ENCODE data around the gene FOLR3.

The FOLR3 gene

GRCh38 chr11:72102946-72103753, 32.4 kb upstream of the FOLR3 start, which contains the start of gene LAMTOR1:
Gene LAMTOR1 (minus strand): TSS chr11:72103297. CDS start chr11:72103224, 73 bp downstream.
- no peak for TF ChIP-seq CTCF (IDR thresholded peaks at IDR 0.05; ENCODE audit: extremely low read depth, missing control alignments)
- DNase-seq (ENCODE audit: low spot score) = peak; percentile 95

DNA sequence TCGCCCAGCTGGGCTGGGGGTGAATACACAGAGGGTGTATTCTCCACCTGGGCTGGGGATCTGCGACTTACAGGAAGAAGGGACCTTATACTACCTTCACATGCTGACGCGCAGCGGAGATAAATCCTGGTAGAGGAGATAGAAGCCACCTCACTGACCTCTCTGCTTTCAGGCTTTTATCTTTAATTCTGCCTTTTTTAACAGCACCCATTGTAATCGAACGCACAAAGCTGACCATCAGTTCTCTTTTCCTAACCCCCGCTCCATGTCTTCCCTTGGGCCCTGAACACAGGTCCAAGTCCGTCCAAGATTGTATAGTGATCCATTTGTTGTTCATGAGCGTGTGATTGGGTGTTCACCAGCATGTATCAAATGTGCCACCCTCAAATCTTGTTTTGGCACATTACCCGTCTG, 31.8 kb upstream of the FOLR3 start:
- TF ChIP-seq CTCF (IDR thresholded peaks at IDR 0.05; ENCODE audit: extremely low read depth, missing control alignments) = no peak
- DNase-seq (ENCODE audit: low spot score) = no peak

GRCh38 chr11:72105888-72106287, 29.6 kb upstream of the FOLR3 start, which contains the start of gene TOMT:
Gene TOMT (plus strand): TSS chr11:72105924. CDS start chr11:72105952, 28 bp downstream.
- no peak for DNase-seq (ENCODE audit: low spot score)
- no peak for TF ChIP-seq CTCF (IDR thresholded peaks at IDR 0.05; ENCODE audit: extremely low read depth, missing control alignments)

- TF ChIP-seq CTCF (IDR thresholded peaks at IDR 0.05; ENCODE audit: extremely low read depth, missing control alignments) = no peak
- DNase-seq (ENCODE audit: low spot score) = no peak
Measured at GRCh38 chr11:72111300-72112142, 24.0 kb upstream of the FOLR3 start.

DNA sequence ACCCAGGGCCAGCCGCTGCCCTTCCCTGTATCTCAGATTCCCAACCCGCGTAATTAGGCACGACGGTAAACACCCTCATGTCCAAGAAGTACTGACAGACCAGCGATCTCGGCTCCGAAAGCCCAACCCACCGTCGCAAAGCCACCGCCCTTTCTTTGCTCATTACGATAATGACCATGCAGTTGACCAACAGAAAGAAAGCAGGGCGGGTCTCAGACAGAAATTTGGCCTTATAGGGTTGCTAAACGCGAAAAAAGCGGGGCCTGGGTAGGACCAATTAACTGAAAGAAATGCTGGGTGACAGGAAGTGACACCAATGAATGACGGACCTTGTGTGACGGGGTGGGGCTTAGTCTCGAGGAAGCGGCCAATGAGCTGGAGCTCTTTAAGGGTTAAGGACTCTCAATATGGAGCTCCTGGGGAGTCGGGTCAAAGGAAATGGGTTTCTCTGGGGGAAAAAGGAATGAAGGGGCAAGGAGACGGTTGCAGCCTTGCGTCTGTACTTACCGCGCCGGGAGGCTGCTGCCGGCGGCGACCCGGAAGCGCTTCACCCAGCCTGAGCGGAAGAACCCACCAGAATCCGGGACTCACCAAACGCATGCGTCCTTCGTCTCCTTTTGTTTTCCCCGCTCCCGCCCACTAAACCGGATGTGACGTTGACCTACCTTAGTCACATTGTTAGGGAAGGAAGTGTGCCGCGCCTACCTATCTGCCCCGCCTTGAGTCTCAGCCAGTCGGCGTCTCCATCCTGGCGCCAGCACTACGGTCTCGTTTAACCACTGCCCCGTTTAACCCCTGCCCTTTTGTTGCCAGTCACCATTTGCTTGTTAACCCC, 23.2 kb upstream of the FOLR3 start, which contains the start of gene ANAPC15:
ANAPC15 (minus strand) TSS at position 553 of the 835 bp plus-strand sequence. CDS start 1,419 bp downstream, outside the sequence.
- TF ChIP-seq CTCF (IDR thresholded peaks at IDR 0.05; ENCODE audit: extremely low read depth, missing control alignments) = no peak
- DNase-seq (ENCODE audit: low spot score) = peak; percentile 87

DNA sequence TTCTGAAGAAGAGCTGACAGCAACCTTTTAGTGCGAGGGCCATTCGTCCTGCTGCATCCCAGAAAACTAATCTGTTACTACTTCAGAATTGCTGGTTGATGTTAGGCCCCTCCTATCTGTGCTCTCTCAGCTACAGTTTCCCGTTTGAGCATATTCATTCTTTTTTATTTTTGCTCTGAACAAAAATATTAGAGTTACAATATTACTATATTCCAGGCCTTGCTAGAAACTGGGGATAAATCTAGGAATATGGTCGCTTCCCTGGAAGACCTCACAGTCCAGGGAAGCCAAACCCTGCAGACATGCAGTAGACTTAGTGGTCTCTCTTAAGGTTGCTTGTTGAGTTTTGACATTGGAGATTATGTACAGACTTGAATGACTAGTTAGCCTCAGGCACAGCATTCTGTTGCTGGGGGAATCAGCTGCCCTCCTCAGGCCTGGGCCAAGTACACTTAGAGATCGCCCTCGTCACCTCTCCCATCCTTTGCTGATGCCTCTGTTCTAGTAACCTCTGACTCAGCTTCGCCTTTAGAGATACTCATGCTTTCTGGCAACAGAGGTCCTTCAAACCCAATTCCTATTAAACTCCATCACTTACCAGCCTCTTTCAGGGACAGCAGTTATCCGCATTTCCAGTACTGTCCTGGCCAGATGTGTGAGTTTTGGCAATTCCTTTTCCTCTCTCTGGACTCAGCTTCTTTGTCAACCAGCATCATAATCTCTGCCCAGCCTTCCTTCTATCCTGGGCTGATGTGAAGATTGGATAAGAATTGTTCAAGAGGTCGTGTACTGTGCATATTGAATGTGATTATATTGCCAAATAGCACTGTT, 22.3 kb upstream of the FOLR3 start:
- no peak for TF ChIP-seq CTCF (IDR thresholded peaks at IDR 0.05; ENCODE audit: extremely low read depth, missing control alignments)
- DNase-seq (ENCODE audit: low spot score) = no peak
